GM10248 (cell line): Measurements from ENCODE around the gene KRT28.

Experiments used
- CTCF ChIA-PET: fragments of 300-600 bp; sonication (Branson Sonifier 250); formaldehyde crosslinking; extraction: SDS; loops from one replicate; lab custom pipeline; 2021; ENCODE audit warnings: antibody characterized with exemption; lab: Yijun Ruan, JAX
- POLR2A ChIA-PET: fragments of 350-650 bp; sonication (Branson Sonifier 250); formaldehyde crosslinking; extraction: SDS; loops from one replicate; lab custom pipeline; 2020; ENCODE audit warnings: antibody characterized with exemption; lab: Yijun Ruan, JAX
- DNase-seq: peaks from one replicate; pipeline ENCODE4 v3.0.0; 2012; ENCODE audit errors: extremely low spot score
- TF ChIP-seq, protein P1 (sequence below): IDR thresholded peaks from 2 replicates; pipeline ENCODE4 v1.5.1; 2012; ENCODE audit warnings: mild to moderate bottlenecking, low read depth; ENCODE audit errors: extremely low read depth, missing control alignments, control extremely low read depth

KRT28 gene

DNA sequence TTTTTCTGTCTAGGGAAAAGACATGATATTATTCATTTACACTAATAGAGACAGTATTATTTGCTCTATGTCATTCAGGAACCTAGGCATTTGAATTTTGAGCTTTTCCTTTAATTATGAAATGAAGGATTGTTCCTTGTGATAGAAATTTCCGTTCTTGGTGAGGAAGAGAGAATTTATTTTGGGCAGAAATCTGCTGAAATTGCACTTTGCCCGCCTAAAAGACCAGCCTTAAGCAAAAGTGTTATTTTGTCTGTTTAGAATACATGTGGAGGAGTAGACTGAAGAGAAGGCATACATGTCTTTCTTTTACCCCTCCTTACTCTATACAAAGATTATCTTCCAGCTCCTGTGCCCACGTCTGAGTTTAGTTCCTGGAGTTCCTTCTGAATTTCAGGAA is 39.4 kb upstream of the KRT28 start:
- no peak for DNase-seq
- ChIA-PET POLR2A (no interaction called here), CTCF (interaction anchor here (0.8 to 1.0 kb wide), 2 partner anchors 22 to 824 kb away, joined by 3 read pairs; no protein-coding TSS in a partner anchor)
- TF ChIP-seq, protein P1, sequence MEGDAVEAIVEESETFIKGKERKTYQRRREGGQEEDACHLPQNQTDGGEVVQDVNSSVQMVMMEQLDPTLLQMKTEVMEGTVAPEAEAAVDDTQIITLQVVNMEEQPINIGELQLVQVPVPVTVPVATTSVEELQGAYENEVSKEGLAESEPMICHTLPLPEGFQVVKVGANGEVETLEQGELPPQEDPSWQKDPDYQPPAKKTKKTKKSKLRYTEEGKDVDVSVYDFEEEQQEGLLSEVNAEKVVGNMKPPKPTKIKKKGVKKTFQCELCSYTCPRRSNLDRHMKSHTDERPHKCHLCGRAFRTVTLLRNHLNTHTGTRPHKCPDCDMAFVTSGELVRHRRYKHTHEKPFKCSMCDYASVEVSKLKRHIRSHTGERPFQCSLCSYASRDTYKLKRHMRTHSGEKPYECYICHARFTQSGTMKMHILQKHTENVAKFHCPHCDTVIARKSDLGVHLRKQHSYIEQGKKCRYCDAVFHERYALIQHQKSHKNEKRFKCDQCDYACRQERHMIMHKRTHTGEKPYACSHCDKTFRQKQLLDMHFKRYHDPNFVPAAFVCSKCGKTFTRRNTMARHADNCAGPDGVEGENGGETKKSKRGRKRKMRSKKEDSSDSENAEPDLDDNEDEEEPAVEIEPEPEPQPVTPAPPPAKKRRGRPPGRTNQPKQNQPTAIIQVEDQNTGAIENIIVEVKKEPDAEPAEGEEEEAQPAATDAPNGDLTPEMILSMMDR: no peak

DNA sequence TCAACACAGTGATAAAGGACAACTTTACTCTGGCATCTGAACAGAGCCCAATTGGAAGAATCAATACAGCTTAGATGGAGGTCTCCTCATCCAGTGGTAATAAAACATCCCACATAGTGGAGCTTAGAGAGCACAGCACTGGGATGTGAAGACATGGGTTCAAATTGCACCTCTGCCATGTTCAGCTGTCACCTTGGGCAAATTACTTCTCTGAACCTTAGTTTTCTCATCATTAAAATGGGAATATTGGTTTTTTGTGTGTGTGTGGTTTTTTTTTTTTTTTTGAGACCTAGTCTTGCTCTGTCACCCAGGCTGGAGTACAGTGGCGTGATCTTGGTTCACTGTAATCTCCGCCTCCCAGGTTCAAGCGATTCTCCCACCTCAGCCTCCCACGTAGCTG is 36.3 kb upstream of the KRT28 start:
- TF ChIP-seq, protein P1: no peak
- POLR2A ChIA-PET: no interaction called here
- DNase-seq: no peak
- CTCF ChIA-PET: no interaction called here

DNA sequence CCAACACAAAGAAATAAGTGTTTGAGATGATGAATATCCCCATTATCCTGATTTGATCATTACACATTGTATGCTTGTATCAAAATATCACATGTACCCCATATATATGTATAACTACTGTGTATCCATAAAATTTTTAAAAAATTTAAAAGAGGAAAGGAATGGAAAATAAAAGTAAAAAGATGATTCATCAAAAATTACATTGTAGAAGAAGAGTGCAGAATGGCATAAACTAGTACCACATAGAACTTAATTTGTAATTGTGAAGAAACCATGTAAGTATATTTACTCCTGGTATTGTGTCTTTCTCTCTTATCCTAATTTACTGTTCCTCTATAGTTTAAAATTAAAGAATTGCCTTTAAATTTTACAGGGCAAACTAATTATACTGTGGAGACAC is 34.1 kb upstream of the KRT28 start:
- no peak for DNase-seq
- ChIA-PET POLR2A (no interaction called here), CTCF (interaction anchor here (1.0 to 1.6 kb wide), 3 partner anchors 10 to 214 kb away, joined by 3 to 4 read pairs (median 3); no protein-coding TSS in a partner anchor)
- TF ChIP-seq, protein P1: no peak

DNA sequence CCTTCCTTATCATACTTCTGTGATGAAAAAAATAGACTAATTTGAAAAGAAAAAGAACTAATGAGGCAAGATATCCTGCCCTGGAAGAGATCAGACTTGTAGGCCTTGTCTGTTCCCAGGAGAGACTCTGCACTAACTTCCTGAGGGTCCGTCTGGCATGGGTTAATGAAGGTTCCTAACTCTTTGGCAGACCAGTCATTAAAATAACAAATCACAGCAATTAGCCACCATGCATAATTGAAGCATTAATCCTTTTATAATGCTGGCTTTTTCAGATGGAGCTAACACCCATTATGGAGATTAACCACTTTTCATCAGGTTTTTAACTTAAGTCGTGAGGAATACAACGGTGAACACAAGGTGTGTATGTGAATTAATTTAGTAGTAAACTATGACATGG is 33.1 kb upstream of the KRT28 start:
- ChIA-PET POLR2A (no interaction called here), CTCF (interaction anchor here (0.9 to 1.6 kb wide), 9 partner anchors 9 to 816 kb away, joined by 3 to 5 read pairs (median 3); no protein-coding TSS in a partner anchor)
- TF ChIP-seq, protein P1: no peak
- no peak for DNase-seq

DNA sequence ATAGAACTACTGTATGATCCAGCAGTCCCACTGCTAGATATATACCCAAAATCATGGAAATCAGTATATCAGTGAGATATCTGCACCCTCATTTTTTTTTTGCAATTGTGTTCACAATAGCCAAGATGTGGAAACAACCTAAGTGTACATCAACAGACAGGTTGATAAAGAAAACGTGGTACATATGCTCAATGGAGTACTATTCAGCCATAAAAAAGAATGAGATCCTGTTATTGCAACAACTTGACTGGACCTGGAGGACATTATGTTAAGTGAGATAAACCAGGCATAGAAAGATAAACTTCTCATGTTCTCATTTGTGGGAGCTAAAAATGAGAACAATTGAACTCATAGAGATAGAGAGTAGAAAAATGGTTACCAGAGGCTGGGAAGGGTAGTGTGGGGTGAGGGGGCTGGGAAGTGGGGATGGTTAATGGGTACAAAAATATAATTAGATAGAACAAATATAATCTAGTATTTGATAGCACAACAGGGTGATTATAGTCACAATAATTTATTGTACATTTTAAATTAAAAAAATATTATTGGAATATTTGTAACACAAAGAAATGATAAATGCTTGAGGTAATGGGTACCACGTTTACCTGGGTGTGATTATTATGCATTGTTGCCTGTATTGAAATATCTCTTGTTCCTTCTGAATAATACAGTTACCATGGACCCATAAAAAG is 30.5 kb upstream of the KRT28 start:
- POLR2A ChIA-PET: no interaction called here
- no peak for DNase-seq
- TF ChIP-seq, protein P1: no peak
- CTCF ChIA-PET: interaction anchor here (0.9 kb wide), 1 partner anchor 11 kb away, joined by 3 read pairs; no protein-coding TSS in a partner anchor

DNA sequence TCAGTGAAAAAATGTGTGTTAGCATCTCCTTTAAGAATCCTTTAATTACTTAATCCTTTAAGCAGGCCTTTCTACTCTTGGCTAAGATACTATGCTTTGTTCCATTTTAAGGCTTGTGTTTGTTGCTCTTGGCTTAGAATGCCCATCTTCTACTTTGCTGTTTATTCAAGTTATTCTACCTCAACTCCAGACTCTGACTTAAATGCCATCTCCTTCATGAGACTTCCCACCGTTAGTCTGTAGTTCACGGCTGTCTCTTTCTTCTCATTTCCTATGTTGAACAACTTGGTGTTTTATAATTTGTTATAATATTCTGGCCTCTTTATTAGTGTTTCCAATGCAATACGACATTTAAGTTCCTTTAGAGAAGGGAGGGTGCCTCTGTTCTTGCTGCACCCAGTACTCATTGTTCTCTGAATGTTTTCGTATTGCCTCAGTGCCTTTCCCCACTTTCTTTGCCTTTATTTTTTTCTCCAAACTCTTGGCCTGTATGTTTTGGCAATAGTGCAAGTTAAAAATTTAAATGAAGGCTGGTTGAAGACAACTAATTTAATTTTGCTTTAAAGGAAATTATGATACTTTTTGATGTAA is 28.8 kb upstream of the KRT28 start:
- TF ChIP-seq, protein P1: no peak
- POLR2A ChIA-PET: no interaction called here
- CTCF ChIA-PET: no interaction called here
- no peak for DNase-seq
